Measurements from ENCODE around the gene SLC6A1.

GRCh38 chr3:10973046-10973595, 19.4 kb upstream of the SLC6A1 start:
- TF ChIP-seq CTCF (conservative IDR thresholded peaks at IDR 0.05; ENCODE audit: low read depth, low read length) (no peak), MAZ (IDR thresholded peaks at IDR 0.05; ENCODE audit: borderline replicate concordance, low read depth, low read length) (no peak), RAD21 (IDR thresholded peaks at IDR 0.05; ENCODE audit: low read length) (no peak), POLR2A (IDR thresholded peaks at IDR 0.05; ENCODE audit: low read depth, low read length) (no peak), FOS (IDR thresholded peaks at IDR 0.05; ENCODE audit: low read depth, low read length) (no peak)

Measured in IMR-90 (cell line).